Hematopoietic multipotent progenitor cell treated with erythropoietin and hydrocortisone succinate and interleukin-3 and kit ligand, for 4 days (in vitro differentiated cells): ENCODE measurements around the gene ACACA.

Source experiments
- DNase-seq: peaks from one replicate; pipeline ENCODE4 v3.0.0-alpha.2; 2015

Gene ACACA

GRCh38 chr17:37286430-37286829 is 120.2 kb downstream of the ACACA start:
- no peak for DNase-seq

DNA sequence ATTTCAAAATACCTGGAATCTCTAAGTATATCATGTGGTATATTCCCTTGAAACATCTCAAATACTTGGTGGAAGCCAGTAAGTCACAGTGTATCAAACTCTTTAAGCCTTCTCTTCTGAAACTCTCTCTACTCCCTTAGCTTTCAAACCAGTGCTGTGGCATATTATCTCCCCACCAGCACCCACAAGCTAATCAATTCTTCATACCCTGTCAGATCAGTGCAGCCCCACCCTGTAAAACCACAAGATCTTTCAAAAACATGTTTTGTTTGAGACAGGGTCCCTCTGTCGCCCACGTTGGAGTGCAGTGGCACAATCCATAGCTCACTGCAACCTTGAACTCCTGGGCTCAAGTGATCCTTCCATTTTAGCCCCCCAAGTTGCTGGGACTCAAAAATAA is 122.4 kb downstream of the ACACA start:
- DNase-seq, result peak; percentile 60

- no peak for DNase-seq
These were observed 123.1 kb downstream of the ACACA start for GRCh38 chr17:37283414-37283961.

DNA sequence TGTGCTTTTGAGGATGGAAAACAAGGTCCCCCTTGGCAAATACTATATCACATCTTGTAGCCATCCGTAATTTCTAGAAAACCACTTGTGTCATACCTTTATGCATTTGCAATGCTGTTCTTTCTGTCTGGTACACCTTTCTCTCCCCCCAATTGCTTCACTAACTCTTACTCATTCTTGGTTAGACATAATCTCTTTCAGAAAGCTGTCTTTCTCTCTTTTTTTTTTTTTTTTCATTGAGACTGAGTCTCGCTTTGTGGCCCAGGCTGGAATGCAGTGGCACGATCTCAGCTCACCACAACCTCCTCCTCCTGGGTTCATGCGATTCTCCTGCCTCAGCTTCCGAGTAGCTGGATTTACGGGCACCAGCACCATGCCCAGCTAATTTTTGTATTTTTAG is 125.8 kb downstream of the ACACA start:
- DNase-seq, result no peak

GRCh38 chr17:37278247-37278894 is 128.3 kb downstream of the ACACA start:
- no peak for DNase-seq

GRCh38 chr17:37276475-37276874 is 130.2 kb downstream of the ACACA start:
- no peak for DNase-seq

DNA sequence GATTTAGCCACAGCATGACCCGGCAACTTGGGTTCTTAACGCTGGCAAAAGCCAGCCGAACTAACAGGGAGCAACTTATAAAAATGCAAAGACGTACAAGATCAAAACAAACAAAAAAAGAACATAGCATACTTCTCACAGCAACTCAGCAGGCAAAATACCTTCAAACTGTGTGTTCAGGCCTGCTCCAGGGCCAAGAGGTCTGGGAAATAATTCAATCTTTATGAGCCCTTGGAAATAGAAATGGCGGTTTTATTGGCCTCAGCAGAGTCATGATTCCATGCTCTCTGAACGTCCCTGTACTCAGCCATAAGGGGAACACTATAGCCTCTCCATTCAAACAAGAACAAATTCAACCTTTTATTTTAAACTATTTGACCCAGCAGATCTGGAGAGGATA is 132.2 kb downstream of the ACACA start:
- DNase-seq, result no peak

DNA sequence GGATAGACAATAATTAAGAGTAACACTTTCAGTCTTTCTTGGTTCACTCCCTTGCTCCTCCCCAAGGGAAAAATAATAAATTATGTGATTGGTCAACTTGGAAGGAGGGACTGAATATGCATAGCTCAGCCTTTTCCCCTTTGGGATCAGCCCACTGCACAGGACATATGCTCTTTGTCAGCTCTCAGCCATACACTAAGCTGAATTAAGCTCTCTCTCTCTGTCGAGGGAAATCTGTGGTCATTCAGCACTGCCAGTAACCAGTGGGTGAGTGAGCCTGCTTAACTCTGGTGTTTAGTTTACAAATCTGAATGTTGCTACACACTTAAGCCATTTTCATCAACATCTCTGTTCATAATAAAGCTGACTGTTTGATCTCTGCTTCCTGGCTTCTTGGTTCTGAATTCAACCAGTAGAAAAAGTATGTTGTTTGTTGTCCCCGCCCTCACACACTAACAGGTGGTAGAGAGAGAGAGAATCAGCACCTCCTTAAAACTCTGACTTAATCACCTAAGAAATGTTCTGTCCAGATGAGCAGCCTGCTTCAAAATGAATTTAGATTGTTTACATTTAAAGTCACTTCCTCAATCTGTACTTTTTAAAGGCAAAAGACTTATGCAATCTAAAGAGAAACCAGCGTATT is 133.1 kb downstream of the ACACA start:
- peak; percentile 20 for DNase-seq

DNA sequence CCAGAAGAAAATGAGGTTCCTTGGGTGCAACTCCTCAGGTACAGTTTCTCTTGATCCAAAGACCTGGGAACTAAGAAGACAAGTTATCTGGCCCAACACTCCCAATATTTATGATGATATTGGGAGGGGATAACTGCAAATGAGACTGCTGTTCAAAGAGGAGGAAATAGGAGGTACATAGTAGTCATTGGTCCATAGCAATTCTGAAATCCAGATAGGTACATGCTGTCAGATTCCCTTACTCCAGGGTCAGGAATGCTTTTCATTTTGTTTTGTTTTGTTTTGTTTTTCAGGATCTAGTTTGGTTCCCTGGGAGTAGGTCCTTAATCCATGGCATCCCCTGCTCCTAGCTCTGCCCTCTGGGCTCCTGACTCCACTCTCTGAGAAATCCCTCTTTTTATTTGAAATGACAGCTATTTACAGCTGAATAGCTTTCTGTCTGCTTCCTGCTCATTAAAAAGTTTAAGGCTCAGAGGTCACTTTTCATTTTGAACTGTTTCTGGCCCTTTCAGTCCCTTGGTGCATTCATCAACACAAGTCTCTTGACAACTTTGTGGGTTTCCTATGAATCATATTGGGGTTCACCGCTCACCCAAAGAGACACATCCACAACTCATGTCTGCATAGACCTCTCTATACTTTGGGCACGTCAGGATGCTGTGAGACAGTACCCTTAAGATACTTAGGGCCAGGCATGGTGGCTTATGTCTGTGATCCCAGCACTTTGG is 141.0 kb downstream of the ACACA start:
- DNase-seq, result no peak

DNA sequence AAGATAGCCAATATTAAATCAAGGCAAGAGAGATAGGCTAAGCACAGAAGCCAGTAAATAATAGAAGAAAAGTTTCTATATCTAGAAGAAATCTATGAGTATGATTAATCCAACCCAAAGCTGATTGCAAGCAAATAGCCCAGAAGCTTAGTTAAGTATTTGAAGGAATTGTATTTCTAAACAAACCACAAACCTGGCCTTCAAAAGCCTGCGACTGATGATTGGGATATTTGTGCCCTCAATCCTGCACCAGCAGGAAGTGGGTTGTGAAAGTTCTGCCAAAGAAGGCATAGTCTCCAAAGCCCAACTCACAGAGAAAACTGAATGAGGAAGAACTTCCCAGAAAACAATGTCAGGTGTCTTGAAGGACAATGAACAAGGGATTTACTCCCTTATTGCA is 145.3 kb downstream of the ACACA start:
- peak; percentile 33 for DNase-seq

DNA sequence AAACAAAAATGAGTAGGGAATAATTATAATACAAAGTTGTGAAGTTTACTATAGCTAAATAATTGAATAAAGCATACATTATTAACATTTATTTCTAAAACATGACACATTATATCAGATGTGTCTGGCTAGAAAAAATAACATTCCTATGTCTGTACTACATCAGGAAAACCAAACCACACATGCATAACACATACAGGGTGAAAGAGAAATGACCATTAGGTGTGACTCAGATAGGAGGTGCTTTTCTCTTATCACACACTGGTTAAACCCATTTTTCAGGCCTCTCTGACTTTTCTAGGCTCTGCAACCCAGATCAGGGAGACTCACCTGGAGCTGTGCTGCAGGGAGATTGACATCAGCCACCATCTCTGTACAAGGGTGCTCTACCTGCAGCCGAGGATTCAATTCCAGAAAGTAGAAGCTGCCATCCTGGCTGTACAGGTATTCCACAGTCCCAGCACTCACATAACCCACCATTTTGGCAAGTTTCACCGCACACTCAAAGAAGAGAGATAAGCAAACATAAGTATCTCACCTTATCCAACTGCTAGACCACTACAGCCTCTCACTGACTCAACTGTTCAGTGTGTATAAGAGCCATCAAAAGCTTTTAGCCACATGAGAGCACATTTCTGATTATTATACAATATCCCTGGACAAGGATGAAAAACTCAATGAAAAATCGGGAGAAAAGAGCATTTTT is 147.5 kb downstream of the ACACA start:
- no peak for DNase-seq

DNA sequence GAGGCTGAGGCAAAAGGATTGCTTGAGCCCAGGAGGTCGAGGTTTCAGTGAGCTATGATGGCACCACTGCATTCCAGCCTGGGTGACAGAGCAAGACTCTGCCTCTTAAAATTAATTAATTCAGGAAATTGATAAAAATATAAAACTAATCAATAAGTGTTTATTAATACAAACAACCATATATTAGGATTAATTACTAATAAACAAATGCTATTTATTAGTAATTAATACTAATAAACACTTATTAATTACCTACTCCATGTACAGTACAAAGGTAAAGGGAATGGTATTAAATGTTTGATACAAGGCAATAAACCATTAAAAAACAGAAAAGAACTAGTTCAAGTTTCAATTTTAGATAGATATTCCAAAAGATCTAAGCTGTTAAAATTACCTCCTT is 150.0 kb downstream of the ACACA start:
- DNase-seq, result no peak

DNA sequence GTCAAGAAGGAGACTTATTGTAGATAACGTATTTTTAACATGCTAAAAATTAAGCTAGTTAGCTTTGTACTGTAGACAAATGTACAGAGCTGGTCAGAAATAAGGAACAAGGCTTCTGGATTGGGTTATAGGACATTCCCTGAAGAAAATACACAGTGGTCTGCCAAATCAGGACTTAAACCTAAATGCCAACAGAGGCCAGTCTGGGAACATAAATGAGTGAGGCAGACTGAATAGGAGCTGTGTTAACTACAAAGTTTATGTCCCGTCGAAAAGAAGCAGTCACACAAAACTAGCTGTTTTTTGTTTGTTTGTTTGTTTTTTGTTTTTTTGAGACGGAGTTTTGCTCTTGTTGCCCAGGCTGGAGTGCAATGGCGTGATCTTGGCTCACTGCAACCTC is 151.2 kb downstream of the ACACA start:
- no peak for DNase-seq

DNA sequence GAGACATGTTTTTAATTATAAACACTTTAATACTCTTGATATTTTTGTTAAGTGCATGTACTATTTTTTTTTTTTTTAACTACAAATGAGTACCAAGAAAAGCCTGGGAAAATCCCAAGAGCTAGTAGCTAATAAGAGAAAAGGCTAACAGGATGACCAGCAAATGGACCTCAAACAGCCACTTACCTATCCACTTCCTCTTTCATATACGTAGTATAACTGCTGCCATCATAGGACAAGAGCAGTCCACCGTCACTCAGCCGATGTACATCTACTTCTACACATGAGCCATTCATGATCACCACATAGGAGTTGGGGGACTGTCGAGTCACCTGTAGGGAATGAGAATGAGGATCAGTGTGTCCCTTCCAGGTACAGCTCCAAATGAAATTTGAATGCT is 158.8 kb downstream of the ACACA start:
- no peak for DNase-seq

- DNase-seq, result no peak
These were observed 160.6 kb downstream of the ACACA start for GRCh38 chr17:37246085-37246484.

- DNase-seq, result no peak
These were observed 166.3 kb downstream of the ACACA start for GRCh38 chr17:37240381-37240780.

DNA sequence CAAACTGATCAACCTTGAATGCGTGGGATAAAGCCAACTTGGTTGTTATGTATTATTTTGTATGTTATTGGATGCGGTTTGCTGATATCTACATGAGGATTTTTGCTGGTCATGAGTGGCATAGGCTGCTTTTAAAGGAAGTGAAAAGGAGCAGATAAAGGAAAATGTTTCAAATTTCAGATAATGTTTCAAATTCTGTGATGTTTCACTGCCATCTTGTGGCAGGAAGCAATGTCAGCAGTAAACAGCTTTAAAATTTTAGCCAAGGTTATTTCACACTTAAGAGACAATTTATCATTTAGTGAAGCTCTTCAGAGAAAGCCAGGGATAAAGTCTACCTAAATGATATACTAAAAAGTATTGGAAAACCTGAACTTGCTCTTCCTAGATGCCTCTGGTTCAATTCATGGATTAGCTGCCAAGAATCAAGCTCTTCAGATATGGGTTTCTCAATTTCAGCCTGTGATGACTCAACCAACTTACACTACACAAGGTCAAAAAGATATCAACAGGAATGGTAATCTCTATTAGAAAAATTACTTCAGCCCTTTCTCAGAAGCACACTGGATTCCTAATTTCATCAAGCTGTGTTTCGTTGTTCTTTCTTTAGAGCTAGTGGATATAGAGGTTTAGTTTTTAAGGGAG is 166.8 kb downstream of the ACACA start:
- peak; percentile 70 for DNase-seq

DNA sequence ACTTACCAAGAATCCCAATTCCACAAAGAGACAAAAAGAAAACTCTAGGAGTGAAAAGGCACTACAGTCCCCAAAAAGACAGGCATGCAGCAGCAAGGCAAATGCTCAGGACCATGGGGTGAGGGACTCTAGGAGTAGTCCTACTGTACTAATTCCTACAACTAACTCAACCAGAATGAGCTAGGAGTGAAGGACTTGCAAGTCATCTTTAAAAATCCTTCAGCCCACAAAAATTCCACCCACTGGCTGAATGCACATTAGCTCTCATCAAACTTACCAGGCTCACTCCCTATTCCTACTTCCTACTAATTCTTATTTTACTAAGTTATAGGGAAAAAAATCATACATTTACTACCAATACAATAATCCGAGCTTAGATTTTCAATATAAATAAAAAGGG is 172.5 kb downstream of the ACACA start:
- no peak for DNase-seq

DNA sequence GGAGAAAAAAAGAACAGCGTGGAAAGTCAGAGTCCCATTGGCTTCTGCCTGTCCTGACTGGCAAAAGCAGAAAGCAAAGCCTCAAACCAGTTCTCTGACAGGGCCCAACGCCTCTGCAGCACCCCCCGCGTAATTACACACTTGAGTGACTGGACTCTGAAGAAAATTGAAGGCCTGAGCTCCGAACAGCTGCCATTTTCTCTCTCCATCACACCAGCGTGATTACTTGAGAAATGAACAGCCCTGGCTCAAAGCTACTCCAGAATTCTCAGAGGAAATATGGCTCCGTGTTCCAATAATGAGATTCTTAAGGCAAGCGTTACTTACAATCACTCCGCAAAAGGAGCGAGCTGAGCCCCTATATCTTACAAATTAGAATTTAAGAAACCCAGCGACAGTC is 173.6 kb downstream of the ACACA start:
- DNase-seq, result no peak

- no peak for DNase-seq
These were observed 174.7 kb downstream of the ACACA start for GRCh38 chr17:37231887-37232286.

GRCh38 chr17:37230633-37231032 is 176.0 kb downstream of the ACACA start:
- no peak for DNase-seq

DNA sequence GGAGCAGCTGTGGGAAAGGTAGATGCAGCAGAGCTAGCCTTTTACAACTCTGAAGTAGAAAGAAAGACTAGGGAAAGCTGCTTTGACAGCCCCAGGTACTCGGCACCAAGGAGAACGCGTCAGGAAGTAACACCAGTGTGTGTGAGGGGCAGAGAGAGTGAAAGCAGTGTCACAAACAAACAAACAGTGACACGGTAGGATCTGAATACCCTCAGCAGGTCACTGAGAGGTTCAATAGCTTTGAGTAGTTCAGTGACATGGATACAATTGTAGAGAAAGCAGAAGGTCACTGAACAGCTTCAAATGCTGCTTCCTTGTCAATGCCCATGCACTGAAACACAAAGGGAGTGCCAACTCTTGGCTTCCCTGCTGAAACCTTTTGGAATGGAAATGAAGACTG is 181.2 kb downstream of the ACACA start:
- DNase-seq, result no peak

DNA sequence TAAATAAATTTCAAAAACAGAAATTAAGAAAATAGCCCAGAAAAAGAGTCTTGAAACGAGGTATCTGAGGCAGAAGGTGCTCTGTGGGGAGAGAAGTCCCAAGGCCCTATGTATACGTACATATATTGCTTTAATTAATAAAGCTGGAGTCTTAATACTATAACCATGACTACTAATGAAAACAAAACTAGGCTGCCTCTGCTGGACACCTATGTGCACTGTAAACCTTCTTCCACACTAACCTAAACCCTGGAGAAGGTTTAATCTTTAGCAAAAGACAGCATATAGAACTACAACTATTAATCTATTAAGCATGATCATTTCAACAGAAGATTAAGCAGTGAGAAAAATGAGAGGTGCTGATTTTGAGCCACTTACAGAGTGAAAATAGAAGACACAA is 184.8 kb downstream of the ACACA start:
- DNase-seq, result peak; percentile 10
